Upper lobe of left lung (tissue), 6 donors: Measurements from ENCODE around the gene NCCRP1. TPM values are rescaled to one million over a fixed set of nuclear protein-coding genes. Genes with fewer than 3 reads are reported as not detected.

ENCODE experiments used
- ATAC-seq, 2 donors: fragments of 200-7000 bp; cut with Tn5 transposase; one replicate each; pipeline ENCODE4 v1.9.1; 2022; ENCODE audit warnings: mild to moderate bottlenecking in 2 of 2, moderate library complexity in 2 of 2; ENCODE audit not compliant: low FRiP score in 2 of 2
- DNase-seq, 2 donors: peaks; one replicate each; pipeline ENCODE4 v3.0.0-alpha.2; 2019 to 2020
- H3K27ac ChIP-seq, 4 donors: fragments of 200-600 bp; sonication (generic); one replicate each; pipeline ENCODE4 v1.5.1; 2016 to 2019
- H3K27me3 ChIP-seq, 4 donors: fragments of 200-600 bp; sonication (generic); one replicate each; pipeline ENCODE4 v1.5.1; 2017 to 2019
- H3K36me3 ChIP-seq, 4 donors: fragments of 200-600 bp; sonication (generic); one replicate each; pipeline ENCODE4 v1.5.1; 2016 to 2019
- H3K4me1 ChIP-seq, 4 donors: fragments of 200-600 bp; sonication (generic); one replicate each; pipeline ENCODE4 v1.5.1; 2018 to 2019
- H3K4me3 ChIP-seq, 4 donors: fragments of 200-600 bp; sonication (generic); one replicate each; pipeline ENCODE4 v1.5.1; 2017 to 2019; ENCODE audit warnings: mild to moderate bottlenecking in 2 of 4, moderate library complexity in 1 of 4
- H3K9me3 ChIP-seq, 4 donors: fragments of 200-600 bp; sonication (generic); one replicate each; pipeline ENCODE4 v1.5.1; 2018 to 2019
- EP300 ChIP-seq, 4 donors: sonication (generic); formaldehyde crosslinking; IDR thresholded peaks; one replicate each; pipeline ENCODE4 v1.5.1; 2017; ENCODE audit warnings: antibody characterized with exemption in 4 of 4, control low read depth in 2 of 4
- POLR2A ChIP-seq, 4 donors: fragments of 450-650 bp; IDR thresholded peaks; one replicate each; pipeline ENCODE4 v1.5.1; 2016 to 2017; ENCODE audit warnings: antibody characterized with exemption in 4 of 4, mild to moderate bottlenecking in 2 of 4
- POLR2AphosphoS5 ChIP-seq, 2 donors: sonication (generic); formaldehyde crosslinking; IDR thresholded peaks; one replicate each; pipeline ENCODE4 v1.5.1; 2017; ENCODE audit warnings: antibody characterized with exemption in 2 of 2
- WGBS, 2 donors: methylation state at CpG; one replicate each; pipeline ENCODE4 v1.1.5; 2017 to 2018; 5-methylcytosine and 5-hydroxymethylcytosine counted together
- total RNA-seq, 6 donors: library from RNA; depleted of rRNA in 4 of 6; stranded (reverse); fragments of >200 nt in 4 of 6; gene quantifications; one replicate each; pipeline versions ENCODE4 v1.1.0 to v1.2.1, GENCODE V29; 2016 to 2021
- TF ChIP-seq, protein P1 (sequence below), 6 experiments: fragments of 450-650 bp in 4 of 6; fragments of 200-600 bp in 2 of 6; sonication (generic) in 2 of 6; IDR thresholded peaks; one replicate each; pipeline ENCODE4 v1.5.1; 2016 to 2019; ENCODE audit warnings: antibody characterized with exemption in 6 of 6
- donor health status: DM: no; HTN: no; CAD: no; lungs with moderate emphysema.
- donor health status: DM: no; HTN: yes; CAD: no; lungs with severe emphysema.

The NCCRP1 gene
- total RNA-seq, 6 donors from 2014 or later: 0.47 TPM; not detected in 5

DNA sequence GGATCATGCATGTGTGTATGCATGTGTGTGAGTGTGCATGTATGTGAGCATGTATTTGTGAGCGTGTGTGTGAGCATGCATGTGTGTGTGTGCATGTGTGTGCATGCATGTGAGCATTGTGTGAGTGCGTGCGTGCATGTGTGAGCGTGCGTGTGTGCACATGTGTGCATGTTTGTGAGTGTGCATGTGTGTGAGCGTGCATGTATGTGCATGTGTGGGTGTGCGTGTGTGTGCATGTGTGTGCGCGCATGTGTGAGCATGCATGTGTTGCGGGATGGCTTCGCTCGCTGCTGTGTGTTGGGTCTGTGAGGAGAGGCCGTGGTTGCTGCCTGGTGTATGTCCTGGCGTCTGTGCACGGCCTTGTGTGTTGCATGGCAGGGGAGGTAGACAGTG, 38.8 kb upstream of the NCCRP1 start:
- peaks cover 0 to 4% (median 2%) of the 10 kb centered on the region in 4 donors for H3K36me3 ChIP-seq
- DNase-seq (no peak), ATAC-seq (no peak)
- H3K4me1 ChIP-seq: peaks cover 73 to 96% (median 89%) of the 10 kb centered on the region in 4 donors
- no peak overlapping the region for H3K27ac ChIP-seq
- TF ChIP-seq EP300 (IDR thresholded peaks at IDR 0.05) (no peak), POLR2AphosphoS5 (IDR thresholded peaks at IDR 0.05) (no peak), POLR2A (IDR thresholded peaks at IDR 0.05) (no peak)
- TF ChIP-seq, protein P1, sequence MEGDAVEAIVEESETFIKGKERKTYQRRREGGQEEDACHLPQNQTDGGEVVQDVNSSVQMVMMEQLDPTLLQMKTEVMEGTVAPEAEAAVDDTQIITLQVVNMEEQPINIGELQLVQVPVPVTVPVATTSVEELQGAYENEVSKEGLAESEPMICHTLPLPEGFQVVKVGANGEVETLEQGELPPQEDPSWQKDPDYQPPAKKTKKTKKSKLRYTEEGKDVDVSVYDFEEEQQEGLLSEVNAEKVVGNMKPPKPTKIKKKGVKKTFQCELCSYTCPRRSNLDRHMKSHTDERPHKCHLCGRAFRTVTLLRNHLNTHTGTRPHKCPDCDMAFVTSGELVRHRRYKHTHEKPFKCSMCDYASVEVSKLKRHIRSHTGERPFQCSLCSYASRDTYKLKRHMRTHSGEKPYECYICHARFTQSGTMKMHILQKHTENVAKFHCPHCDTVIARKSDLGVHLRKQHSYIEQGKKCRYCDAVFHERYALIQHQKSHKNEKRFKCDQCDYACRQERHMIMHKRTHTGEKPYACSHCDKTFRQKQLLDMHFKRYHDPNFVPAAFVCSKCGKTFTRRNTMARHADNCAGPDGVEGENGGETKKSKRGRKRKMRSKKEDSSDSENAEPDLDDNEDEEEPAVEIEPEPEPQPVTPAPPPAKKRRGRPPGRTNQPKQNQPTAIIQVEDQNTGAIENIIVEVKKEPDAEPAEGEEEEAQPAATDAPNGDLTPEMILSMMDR (IDR thresholded peaks at IDR 0.05): no peak
- WGBS, 2 donors: 86 to 92% methylated on average over 15 of the region's 15 CpGs
- no peaks in the 10 kb centered on the region for H3K9me3 ChIP-seq
- no peaks in the 10 kb centered on the region for H3K27me3 ChIP-seq
- no peak overlapping the region for H3K4me3 ChIP-seq

DNA sequence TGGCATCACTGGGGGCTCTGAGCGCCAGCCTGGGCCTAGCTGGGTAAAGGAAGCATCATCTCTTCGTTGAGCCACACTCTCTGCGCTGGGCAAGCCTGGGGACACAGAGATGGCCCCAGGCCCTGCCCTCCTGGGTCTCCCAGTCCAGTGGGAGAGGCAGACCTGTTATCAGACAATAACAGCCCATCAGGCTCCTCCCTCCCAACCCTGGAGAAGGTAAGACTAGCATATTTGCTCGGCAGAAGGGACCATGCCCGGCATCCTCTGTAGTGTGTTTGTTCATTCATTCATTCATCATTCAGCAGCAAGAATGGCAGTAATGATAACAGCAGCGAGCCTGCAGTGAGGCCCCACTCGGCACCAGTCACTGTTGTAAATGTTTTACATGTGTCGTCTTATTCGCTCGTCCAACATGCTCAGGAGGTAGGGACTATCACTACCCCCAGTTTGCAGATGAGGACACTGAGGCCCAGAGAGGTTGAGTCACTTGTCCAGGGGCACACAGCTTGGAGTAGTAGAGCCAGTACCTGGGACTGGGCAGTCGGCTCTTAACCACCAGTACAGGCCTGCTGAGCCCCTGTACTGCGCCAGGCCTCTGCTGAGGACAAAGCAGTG, 38.0 kb upstream of the NCCRP1 start:
- Histone ChIP-seq H3K36me3 (peaks cover 0 to 4% (median 2%) of the 10 kb centered on the region in 4 donors), H3K4me3 (no peak overlapping the region), H3K4me1 (peaks cover 77 to 100% (median 95%) of the 10 kb centered on the region in 4 donors), H3K27ac (peak overlapping the region in 3 of 4 donors; percentile 10 to 74 (median 33)), H3K9me3 (no peaks in the 10 kb centered on the region), H3K27me3 (no peaks in the 10 kb centered on the region)
- no peak for DNase-seq
- no peak for TF ChIP-seq POLR2AphosphoS5 (IDR thresholded peaks at IDR 0.05)
- no peak for TF ChIP-seq EP300 (IDR thresholded peaks at IDR 0.05)
- TF ChIP-seq, protein P1 (IDR thresholded peaks at IDR 0.05): no peak
- no peak for TF ChIP-seq POLR2A (IDR thresholded peaks at IDR 0.05)
- WGBS, 2 donors: 85 to 88% methylated on average over 8 to 10 of the region's 12 CpGs
- no peak for ATAC-seq

DNA sequence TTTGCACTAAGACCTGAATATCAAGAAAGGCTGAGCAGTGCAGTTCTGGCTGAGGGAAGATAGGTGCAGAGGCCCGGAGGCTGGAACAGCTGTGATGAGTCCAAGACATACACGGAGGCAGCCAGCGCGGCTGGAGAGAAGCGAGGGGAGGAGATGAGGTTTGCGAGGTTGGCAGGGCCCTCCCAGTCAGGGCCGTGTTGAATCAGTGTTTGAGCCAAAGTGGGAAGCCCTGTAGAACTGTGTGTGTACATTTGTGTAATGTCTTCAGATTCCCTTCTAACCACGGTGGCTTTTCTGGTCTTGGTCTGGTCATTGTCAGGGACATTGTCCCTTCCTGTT, 36.3 kb upstream of the NCCRP1 start:
- Histone ChIP-seq H3K36me3 (peaks cover 0 to 4% (median 2%) of the 10 kb centered on the region in 4 donors), H3K9me3 (no peaks in the 10 kb centered on the region), H3K4me1 (peaks cover 66 to 92% (median 85%) of the 10 kb centered on the region in 4 donors), H3K4me3 (no peak overlapping the region), H3K27me3 (no peaks in the 10 kb centered on the region), H3K27ac (peak overlapping the region; percentile 46 to 74 (median 60))
- WGBS, 2 donors: 24 to 30% methylated on average over 8 of the region's 8 CpGs
- DNase-seq (no peak), ATAC-seq (peak in 1 of 2 donors; percentile 67)
- no peak for TF ChIP-seq POLR2AphosphoS5 (IDR thresholded peaks at IDR 0.05)
- TF ChIP-seq, protein P1 (IDR thresholded peaks at IDR 0.05): no peak
- no peak for TF ChIP-seq POLR2A (IDR thresholded peaks at IDR 0.05)
- TF ChIP-seq EP300 (IDR thresholded peaks at IDR 0.05): no peak

DNA sequence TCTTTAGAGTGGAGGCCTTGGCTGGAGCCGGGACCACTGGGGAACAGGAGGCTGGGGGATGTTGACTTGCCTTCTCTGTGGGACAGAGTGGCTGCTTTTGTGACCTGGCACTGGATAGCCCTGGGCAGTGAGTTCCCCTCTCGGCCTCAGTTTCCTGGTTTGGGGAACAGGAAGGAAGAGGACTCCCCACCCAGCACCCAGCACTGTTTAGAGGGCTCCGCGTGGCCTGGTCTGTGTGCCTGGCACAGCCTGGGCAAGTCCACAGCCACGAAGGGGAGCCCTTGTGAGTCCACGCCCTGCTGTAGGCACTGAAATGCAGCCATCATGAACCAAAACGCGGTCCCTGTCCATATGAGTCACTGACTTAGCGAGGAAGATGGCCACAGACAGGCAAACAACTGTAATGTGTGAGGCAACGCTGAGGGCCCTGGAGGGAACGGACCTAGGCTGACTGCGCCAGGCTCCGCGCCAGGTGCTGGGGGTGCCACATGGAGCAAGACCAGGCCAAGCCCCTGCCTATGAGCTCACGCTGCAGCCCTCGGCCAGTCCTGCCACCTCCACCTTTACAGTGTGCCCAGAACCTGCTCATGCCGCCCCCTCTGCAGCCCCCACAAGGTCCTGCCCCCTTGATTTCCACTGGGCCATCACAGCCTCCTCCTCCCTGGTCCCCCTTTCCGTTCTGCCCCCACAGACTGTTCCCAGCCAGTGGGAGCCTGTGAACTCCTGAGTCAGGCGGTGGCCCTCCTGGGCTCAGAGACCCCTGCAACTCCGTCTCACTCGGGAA, 35.7 kb upstream of the NCCRP1 start:
- no peak overlapping the region for H3K4me3 ChIP-seq
- H3K27me3 ChIP-seq: no peaks in the 10 kb centered on the region
- WGBS, 2 donors: 60 to 88% methylated on average over 5 to 17 of the region's 21 CpGs
- H3K36me3 ChIP-seq: peaks cover 0 to 4% (median 2%) of the 10 kb centered on the region in 4 donors
- ATAC-seq (peak in 1 of 2 donors; percentile 46), DNase-seq (no peak)
- peak overlapping the region; percentile 46 to 74 (median 60) for H3K27ac ChIP-seq
- no peak for TF ChIP-seq POLR2AphosphoS5 (IDR thresholded peaks at IDR 0.05)
- TF ChIP-seq POLR2A (IDR thresholded peaks at IDR 0.05): no peak
- no peak for TF ChIP-seq EP300 (IDR thresholded peaks at IDR 0.05)
- TF ChIP-seq, protein P1 (IDR thresholded peaks at IDR 0.05): no peak
- H3K9me3 ChIP-seq: no peaks in the 10 kb centered on the region
- peaks cover 66 to 92% (median 85%) of the 10 kb centered on the region in 4 donors for H3K4me1 ChIP-seq
